ENCODE data around the gene LRRFIP1.
A peak's percentile ranks its signal among the peaks of the same experiment; 100 is the strongest.
"Not testable (repeated sequence)": the region's sequence is repeated elsewhere in the genome, so short reads cannot be mapped to it uniquely, and the experiment has no call there.

The LRRFIP1 gene, protein sequence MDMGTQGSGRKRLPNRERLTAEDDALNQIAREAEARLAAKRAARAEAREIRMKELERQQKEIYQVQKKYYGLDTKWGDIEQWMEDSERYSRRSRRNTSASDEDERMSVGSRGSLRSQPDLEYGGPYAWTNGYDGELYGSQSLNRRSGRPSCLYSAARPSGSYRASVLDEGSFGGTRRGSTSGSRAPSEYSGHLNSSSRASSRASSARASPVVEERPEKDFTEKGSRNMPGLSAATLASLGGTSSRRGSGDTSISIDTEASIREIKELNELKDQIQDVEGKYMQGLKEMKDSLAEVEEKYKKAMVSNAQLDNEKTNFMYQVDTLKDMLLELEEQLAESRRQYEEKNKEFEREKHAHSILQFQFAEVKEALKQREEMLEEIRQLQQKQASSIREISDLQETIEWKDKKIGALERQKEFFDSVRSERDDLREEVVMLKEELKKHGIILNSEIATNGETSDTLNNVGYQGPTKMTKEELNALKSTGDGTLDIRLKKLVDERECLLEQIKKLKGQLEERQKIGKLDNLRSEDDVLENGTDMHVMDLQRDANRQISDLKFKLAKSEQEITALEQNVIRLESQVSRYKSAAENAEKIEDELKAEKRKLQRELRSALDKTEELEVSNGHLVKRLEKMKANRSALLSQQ

DNA sequence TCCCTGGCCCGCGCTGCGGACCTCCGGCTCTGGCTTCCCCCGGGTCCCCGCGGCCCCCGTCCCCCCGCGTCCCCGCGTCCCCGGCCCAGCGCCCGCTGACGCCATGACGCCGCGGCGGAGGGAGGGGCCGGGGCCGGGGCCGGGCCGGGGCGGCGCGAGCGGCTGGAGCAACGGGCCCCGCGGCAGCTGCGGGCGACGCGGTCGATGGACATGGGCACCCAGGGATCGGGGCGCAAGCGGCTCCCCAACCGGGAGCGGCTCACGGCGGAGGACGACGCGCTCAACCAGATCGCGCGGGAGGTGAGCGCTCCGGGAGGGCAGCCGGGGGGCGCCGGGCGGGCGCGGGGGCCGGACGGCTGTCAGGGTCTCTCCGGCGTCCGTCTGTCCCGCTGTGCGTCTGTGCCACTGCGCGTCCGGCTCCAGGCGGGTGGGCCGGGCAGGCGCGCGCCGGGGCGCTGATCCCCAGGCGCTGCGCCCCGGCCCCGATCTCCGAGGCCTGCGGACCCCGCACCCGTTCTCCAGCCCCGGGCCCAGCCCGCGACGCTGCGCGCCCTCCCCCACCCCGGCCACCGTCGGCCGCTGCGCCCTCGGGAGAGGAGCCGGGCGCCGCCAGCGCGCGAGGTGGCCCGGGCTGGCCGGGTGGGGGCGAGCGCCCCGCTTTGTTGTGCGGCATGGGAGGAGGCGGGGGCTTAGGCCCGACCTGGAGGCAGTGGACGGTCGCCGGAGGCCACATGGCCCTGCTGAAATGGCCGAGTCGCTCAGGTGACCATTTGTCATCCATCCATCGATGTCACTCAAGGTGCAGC is at the start of gene LRRFIP1:
Gene LRRFIP1 (plus strand): TSS at position 147 of the 806 bp plus-strand sequence. CDS start 58 bp downstream, at position 205.
- peak; percentile 59 for DNase-seq

DNA sequence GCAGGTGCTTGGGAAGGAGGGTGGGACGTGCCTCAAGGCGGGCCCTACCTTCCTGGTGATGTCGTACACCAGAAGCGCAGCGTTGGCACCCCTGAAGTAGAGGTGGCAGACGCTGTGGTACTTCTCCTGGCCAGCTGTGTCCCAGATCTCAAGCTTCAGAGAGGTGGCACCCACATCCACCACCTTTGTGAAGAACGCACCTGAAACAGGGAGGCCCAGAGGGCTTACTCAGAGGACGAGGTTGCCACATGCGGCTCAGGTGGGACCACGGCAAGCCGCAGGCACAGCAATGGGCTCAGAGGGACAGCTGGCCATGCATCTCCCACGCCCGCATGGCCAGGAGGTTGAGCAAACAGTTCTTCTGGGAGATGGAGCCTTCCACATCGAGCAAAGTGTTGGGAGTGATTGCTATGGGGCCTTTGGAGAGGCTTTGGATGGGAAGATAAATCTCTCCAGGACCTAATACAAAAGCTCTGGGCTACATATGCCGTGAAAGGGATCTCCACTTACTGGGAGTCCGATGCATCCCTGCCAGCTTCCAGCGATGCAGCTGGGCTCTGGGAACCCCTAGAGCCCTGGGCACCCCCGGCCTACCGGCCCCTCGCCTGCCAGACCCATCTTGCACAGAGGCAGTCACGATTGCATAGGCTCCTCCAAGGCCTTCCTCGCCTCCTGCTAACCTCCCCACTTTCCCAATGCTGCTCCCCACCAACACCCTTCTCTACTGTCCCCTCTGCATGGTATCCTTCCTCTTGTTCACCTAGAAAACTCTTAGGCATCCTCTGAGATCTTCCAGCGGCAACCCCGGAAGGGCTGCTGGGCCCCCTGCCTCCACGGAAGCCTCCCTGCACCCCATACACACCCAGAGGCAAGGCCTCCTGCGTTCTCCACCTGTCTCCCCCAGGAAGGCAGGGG is 49.2 kb upstream of the LRRFIP1 start:
- no peak for DNase-seq

DNA sequence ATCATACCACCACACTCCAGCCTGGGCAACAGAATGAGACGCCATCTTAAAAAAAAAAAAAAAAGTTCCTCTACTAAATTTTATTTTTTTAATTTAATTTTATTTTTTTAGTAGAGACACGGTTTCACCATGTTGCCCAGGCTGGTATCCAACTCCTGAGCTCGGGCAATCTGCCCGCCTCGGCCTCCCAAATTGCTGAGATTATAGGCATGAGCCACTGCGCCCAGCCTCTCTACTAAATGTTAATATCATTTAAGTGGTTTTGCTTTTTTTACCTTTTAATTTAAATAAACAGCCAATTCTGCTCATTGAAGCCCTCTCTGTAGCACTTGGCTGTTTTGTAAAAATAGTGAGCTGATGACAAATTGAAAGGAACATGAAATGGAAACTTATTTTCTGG is 46.1 kb upstream of the LRRFIP1 start:
- DNase-seq: no peak

DNA sequence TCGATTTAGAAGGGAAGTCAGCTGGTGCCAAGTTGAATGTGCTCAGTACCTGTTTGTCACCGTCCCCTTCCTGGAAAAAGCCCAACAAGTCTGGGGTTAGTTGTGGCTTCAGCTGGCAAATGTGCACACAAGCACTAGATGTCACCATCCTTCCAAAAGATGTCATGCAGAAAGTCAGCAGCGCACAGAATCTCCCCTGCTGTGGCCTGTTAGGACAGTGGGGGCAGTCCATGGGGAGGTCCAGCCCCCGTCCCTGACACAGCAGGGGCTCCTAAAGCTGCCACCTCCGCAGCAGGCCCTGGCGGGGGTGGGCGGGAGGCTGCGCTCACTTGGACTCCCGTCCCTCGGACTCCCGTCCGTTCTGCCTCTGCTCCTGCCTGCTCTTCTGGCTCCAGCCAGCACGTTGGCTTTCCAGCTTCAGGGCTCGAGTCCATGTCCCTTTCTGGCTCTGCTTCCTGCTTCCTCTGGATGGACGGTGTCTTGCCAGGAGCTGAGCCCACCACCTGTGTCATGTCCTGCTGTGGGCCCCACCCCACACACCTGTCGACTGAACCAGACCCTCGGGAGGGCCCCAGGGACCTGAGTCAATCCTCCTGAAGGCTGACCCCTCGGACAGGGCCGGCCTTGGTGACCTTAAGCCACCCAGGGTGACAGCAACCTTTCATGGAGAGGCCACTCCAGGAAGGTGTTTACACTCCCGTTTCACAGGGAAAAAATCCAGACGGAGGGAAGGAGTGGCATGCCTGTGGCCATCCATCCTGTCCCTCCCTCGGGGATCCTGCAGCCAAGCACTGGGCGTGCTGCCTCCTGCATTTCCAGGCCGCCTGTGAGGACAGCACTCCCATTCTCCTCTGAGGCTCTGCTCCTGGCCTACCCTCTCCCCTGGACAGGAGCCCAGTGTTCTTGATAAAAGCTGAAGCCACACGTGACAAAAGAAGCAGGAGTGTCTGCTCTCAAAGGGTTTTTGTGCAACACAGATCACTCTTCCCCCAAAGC is 45.3 kb upstream of the LRRFIP1 start:
- DNase-seq: peak; percentile 76

DNA sequence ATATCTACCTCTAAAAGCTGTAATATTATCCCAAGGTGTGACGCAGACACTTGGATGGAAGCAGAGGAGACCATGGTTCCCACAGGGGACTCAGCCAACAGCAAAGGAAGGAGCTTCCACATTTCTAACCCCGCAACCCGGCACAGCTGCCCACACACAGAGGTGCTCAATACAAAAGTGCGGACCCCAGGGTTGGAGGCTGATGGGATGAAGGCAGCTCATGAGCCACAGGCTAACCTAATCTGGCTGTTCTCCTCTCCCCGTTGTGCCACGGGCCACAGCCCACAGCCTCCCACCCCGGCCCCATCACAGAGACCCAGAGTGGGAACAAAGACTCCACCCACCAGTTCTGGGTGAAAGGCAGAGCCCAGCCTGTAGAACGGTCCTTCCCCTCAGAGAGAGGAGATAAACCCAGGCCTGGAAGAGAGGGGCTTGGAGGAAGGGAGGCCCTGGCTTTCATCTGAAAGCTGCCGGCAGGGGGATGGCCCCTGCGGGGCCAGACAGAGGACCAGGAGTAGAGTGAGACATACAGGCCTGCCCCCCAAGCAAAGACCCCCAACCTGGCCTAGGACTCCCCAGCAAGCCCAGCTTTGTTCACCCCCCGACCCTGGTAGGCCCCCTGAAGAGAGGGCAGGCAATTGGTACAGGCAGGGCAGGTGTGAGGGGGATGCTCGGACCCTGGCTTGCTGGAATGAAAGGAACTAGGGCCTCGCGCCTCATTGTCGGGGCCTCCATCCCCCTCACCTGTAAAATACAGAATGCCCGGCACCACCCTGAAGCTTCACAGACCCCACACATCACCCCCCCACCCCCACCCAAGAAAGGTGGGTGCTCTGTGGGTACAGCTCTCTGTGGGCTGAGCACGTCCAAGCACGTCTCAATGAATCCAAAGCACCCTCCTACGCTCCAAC is 43.7 kb upstream of the LRRFIP1 start:
- no peak for DNase-seq

DNA sequence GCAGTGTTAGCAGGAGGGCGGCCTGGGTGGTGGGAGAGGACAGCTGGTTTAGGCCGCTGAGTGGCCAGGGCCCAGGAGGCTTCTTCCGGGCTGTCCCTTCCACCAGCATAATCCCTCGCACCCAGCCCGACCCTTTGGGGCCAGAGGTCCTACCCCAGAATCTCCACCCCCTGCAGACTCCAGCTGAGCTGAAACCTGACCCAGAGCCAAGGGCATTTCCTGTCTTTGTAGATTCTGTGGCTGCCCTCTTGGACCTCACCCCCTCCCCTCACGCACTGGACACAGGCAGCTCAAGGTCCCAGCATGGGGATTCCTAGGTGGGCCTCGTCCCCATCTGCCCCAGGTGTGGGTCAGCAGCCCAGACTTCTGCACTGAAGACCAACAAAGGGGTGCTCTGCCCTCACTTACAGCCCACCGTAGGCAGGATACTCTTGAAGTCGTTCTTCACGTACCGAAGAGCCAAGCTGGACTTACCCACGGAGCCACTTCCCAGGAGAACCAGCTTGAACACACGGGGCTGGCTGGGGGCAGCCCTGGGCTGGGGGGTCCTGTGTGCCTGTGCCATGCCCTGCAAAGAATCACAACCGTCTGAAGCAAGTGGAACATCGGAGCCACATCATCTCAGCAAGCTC is 41.7 kb upstream of the LRRFIP1 start:
- no peak for DNase-seq

DNA sequence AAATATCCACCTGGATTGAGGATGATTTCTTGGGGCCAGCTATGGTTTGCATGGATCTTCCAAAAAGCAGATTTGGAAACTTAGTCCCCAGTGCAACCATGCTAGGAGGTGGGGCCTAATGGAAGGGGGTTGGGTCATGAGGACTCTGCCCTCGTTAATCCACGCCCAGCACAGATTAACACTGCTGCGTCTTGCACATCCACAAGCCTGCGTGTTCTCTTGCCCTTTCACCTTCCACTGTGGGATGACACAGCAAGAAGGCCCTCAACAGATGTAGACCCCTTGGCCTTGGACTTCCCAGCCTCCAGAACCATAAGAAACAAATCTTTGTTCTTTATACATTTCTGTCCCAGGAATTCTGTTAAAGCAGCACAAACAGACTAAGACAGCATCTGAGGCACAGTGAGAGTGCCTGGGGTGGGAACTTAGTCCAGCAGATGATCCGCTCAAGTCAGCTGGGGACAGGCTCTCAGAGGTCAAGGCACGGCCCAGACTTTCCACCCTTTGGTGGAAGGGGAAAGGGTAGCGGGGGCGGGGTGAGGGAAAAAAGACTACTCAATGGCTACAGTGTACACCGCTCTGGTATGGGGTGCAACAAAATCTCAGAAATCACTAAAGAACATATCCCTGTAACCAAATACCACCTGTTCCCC is 39.2 kb upstream of the LRRFIP1 start:
- DNase-seq: no peak

DNA sequence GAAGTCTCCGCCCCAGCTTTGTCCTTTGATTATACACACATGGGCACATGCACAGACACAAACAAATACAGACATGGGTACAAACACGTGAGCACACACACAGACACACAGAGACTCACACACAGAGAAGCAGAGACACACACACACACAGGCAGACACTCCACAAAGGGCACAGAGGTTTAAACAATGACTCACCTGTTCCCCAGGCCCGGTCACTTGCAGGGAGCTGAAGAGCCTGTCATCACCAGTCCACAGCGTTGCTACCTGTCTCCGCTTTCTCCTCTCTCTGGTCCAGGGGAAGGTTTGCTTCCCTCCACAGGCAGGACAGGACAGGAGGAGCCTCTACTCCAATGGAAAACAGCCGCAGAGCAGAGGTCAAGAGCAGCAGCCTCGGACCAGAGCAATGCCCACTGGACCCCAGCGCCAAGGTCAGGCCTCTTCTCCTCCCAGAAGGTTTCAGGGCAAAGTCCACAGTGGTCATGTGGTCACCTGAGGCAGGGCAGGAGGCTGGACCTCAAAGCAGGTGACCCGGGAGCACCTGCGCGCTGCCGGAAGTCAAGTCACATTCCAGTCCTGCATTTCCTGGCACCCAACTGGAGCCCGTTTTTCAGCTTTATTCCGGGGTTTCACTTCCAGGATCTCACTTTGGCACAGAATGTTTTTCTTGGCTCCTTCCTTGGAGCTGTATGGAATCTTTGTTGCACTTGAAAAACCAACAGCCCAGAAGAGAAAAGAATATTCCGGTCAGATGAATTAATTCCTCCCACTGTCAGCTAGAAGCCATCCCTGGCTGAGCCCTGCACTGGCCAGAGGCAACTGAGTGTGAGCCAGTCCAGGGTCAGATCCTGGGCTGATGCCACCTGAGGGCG is 36.9 kb upstream of the LRRFIP1 start, which contains the start of gene RAB17:
Gene RAB17 (minus strand): TSS at position 463 of the 869 bp plus-strand sequence. CDS start 4,580 bp downstream, outside the sequence.
- no peak for DNase-seq

DNA sequence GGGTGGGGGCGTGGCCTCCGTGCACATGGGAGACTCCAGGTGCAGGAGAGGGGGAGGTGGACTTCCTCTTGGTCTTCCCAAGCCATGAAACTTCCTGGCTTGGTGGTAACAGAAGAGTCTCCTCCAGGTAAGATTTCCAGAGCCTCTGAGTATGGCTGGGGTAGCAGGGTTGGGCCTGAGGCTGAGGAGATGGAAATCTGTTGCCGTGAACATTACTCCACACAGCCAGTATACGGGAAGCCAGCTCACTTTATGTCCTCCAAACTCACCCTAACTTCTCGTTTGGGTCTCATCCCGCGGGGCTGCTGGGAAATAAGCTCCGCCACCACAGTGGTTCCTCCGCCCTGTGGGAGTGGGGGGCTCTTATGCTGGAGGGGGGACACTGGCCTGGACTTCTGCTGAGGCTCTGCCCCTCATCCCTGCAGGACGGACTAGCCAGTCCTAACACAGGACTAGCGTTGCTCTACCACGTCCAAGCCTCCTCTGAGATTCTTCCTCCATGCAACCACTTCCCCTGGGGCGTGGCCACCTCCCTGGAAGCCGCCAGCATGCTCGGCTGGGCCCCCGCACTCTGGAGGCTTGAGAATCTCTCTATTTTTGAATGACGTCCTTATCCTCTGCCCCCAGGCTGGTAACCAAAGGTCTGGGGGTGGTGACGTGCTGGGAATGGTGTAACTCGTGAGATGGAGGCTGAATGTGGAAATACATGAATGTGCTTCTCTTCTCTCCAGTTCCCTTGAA is 36.1 kb upstream of the LRRFIP1 start:
- no peak for DNase-seq

DNA sequence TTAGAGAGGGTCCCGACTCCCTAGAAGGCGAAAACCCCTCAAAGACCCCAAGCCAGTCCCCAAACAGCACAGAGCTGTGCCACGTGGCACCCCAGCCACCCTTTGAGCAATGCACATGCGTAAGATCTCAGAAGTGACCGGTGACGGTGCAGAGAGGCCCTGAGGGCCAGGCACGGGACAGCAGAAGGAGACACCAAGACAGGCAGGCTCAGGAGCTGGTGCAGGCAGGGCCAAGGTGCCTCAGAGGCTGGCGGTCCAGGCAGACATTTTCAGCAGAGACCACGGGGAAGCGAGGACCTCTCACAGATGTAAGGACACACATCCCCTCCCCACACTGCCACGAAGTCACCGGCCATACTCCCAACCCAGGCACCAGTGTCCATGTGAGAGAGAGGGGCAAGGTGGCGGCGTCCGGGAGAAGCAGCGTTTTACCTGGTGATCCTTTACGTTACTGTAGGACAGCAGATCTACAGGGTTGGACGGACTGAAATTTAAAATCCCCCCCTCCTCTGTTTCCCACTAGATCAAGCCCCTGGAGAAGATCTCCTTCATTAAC is 34.9 kb upstream of the LRRFIP1 start:
- no peak for DNase-seq

DNA sequence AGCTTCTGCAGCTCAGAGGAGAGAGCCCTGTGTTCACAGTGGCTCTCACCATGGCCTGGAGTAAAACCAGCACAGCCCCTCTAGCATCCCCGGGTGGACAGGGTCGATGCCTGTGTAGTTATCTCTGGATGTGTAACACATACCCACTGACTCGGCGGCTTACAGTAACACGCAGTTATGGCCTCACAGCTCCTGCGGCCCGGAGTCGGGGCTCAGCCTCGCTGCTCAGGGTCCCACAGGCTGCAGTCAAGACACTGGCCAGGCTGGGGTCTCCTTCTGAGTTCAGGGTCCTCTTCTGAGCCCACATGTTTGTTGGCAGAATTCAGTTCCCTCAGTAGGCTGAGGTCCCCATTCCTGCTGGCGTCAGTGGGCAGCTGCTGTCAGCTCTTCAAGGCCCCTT is 34.4 kb upstream of the LRRFIP1 start:
- no peak for DNase-seq

DNA sequence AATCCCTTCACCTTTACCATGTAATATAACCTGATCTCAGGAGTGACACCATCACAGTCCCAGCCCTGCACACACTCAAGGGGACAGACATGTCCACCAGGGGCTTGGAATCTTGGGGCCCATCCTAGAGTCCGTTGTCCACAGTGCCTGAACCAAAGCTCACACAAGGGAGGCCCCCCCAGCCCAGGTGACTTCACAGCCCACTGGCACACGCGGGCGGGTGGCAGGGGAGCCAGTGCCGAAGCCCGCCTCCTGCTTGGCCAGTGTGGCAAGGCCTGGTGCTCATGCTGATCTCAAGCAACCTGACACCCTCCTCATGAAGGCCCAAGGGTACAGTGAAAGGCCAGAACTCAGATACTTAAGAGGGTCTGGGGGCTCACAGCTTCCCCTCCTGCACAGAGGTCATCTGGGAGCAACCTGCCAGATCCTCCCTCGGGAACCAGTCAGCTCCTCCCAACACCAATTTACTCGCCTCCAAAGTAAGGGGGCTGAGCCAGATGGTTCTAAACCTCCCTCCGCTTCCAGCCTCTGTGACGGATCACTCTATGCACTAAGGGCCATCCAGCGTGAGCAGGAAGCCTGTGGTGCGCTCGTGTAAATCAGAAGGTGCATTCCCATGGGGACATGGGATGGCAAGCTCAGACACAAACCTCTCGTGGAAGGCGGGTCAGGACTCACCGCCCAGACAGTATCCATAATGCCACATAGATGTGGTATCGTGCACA is 33.6 kb upstream of the LRRFIP1 start:
- DNase-seq: no peak

DNA sequence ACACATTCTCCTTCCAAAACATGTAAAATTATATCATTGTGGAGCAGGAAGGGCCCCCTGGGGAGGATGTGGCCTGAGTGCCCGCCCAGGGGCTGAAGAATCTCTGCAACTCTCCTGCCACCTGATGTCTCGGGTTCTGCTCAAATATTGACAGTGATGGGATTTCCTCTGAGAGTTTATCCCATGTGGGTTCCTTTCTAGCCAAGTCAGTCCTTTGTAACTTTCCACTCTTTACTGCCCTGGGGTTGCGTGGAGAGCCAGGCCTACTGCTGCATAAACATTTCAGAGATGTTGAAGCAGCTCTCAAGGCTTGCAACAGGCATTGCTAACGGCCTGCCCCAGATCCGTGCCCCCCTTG is 32.9 kb upstream of the LRRFIP1 start:
- DNase-seq: no peak

DNA sequence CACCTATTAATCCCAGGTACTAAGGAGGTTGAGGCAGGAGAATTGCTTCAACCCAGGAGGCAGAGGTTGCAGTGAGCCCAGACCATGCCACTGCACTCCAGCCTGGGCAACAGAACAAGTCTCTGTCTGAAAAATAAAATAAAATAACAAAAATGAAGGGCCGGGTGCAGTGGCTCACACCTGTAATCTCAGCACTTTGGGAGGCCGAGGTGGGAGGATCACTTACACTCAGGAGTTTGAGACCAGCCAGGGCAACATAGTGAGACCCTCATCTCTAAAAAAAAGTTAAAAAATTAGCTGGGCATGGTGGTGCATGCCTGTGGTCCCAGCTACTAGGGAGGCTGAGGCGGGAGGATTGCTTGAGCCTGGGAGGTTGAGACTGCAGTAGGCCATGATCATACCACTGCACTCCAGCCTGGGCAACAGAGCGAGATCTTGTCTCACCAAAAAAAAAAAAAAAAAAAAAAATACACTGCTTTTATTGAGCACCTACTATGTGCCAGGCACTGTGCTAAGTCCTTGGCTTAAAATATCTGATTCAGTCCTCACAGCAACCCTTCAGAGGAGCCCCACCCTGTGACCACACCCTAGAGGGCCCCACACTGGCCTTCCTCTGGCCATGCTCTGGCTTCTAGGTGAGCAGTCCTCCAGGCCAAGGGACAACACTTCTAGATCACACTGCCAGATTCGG is 31.4 kb upstream of the LRRFIP1 start:
- not testable (repeated sequence) for DNase-seq

DNA sequence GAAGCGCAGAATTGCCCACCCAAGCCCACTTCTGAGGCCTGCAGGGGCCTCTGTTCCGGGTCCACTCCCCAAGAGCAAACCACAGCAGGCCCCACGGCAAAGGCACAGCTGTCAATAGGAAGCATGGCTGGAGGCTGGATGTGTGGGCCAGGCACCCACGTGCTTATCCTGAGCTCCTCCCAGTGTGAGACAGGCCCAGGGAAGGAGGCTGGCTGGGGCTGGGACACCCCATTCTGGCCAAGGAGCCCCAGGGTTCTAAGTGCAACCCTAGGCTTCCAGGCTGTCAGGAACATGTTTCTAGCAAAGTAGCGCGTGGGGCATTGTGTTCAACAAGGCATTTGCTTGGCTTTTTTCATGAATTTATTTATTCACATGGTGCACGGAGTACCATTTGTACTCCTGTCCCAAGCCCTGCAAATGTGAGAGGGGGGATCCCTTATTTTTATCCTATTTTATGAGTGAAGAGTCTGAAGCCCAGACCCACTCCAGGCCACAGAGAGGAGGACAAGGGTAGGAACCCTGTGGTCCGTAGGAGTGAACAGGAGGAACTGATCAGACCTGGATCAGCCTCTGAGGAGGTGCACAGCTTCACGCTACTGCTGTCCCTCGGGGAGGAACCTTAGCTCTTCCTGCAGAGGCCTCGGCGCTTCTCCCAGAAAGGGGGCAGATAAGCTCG is 30.7 kb upstream of the LRRFIP1 start:
- DNase-seq: no peak
